ENCODE measurements around the gene ATXN10. TPM values are rescaled to one million over a fixed set of nuclear protein-coding genes. Genes with fewer than 3 reads are reported as not detected.

ATXN10 gene
- total and polyA plus RNA-seq, 2 of the 8 experiments (the other 6 are each of a cell fraction or from before 2014, with no cell fraction given) = 134 to 210 TPM

- H4K5ac ChIP-seq (ENCODE audit: insufficient read length, low read depth, low read length) = no peak overlapping the region
- no peaks in the 10 kb centered on the region for H3K79me2 ChIP-seq (ENCODE audit: control insufficient read depth in 1 of 2, insufficient read depth in 2 of 2, low read length in 2 of 2)
- H3K9me3 ChIP-seq (ENCODE audit: insufficient read depth in 2 of 2, low read depth in 1 of 2, low read length in 1 of 2) = no peaks in the 10 kb centered on the region
- no peaks in the 10 kb centered on the region for H3K27me3 ChIP-seq (replicated peaks in 1 of 4; ENCODE audit: control insufficient read depth in 3 of 4, extremely low read depth in 1 of 4, insufficient read depth in 3 of 4, low read length in 3 of 4)
- H2BK120ac ChIP-seq (replicated peaks; ENCODE audit: low read depth, low read length) = no peak overlapping the region
- no peaks in the 10 kb centered on the region for H3K79me1 ChIP-seq (ENCODE audit: low read depth, low read length)
- no peak overlapping the region for H3K4me3 ChIP-seq (ENCODE audit: extremely low read depth in 1 of 4, insufficient read depth in 2 of 4, low read depth in 3 of 4, low read length in 4 of 4)
- peaks cover 12 to 18% (median 16%) of the 10 kb centered on the region in 4 experiments for H3K4me1 ChIP-seq (replicated peaks in 1 of 4; ENCODE audit: control insufficient read depth in 3 of 4, insufficient read depth in 4 of 4, low read length in 3 of 4)
- DNase-seq (ENCODE audit: low read depth in 1 of 2, low spot score in 2 of 2) = no peak
- no peak overlapping the region for H2BK20ac ChIP-seq (ENCODE audit: low read length)
- no peak overlapping the region for H3K4ac ChIP-seq (replicated peaks; ENCODE audit: insufficient read length, low read depth, low read length)
- no peaks in the 10 kb centered on the region for H4K20me1 ChIP-seq (replicated peaks in 1 of 2; ENCODE audit: control insufficient read depth in 1 of 2, insufficient read depth in 2 of 2, low read length in 2 of 2)
- no peak overlapping the region for H3K4me2 ChIP-seq (ENCODE audit: insufficient read depth in 1 of 2, low read depth in 2 of 2, low read length in 2 of 2)
- 0 out of 2 replicates have a peak overlapping the region, but pooled peaks have one; percentile 16 for H2BK15ac ChIP-seq (ENCODE audit: low read length)
- no peak overlapping the region for H3K23ac ChIP-seq (ENCODE audit: insufficient read length)
- no peaks in the 10 kb centered on the region for H3K36me3 ChIP-seq (ENCODE audit: control insufficient read depth in 2 of 4, insufficient read depth in 4 of 4, low read length in 3 of 4)
- WGBS, 2 experiments (ENCODE audit: extremely low coverage in 1 of 2, insufficient coverage in 1 of 2, insufficient read length in 1 of 2, insufficient replicate concordance in 2 of 2, low coverage in 1 of 2, low lambda C conversion rate in 2 of 2, missing lambda C conversion rate in 1 of 2) = 88% methylated on average over 22 of the region's 22 CpGs; no CpG with 5 or more reads in 1 of the 2 experiments
- no peak overlapping the region for H4K91ac ChIP-seq (replicated peaks; ENCODE audit: insufficient read length, low read length)
- ChIA-PET POLR2A (ENCODE audit: partially characterized antibody) (interaction anchor here (1.1 to 2.6 kb wide), 2 partner anchors 9 to 18 kb away, joined by 3 to 7 read pairs; no protein-coding TSS in a partner anchor), CTCF (ENCODE audit: partially characterized antibody) (interaction anchor here (1.6 to 3.7 kb wide), 3 partner anchors 26 to 54 kb away, joined by 3 to 14 read pairs (median 6); no protein-coding TSS in a partner anchor)
- no peak overlapping the region for H3K9ac ChIP-seq (replicated peaks in 1 of 4; ENCODE audit: extremely low read depth in 1 of 4, low read depth in 3 of 4, low read length in 3 of 4)
- FAIRE-seq = no peak
- no peak overlapping the region for H3K27ac ChIP-seq (ENCODE audit: low read depth, low read length)
- no peak overlapping the region for H3K56ac ChIP-seq (replicated peaks; ENCODE audit: insufficient read length, low read depth, low read length)
- no peak overlapping the region for H2AK5ac ChIP-seq (ENCODE audit: low read depth, low read length)
- 0 out of 2 replicates have a peak overlapping the region, but pooled peaks have one; percentile 80 for H2BK12ac ChIP-seq (ENCODE audit: low read depth, low read length)
- no peak overlapping the region for H2AFZ ChIP-seq (ENCODE audit: low read length)
- no peak overlapping the region for H2BK5ac ChIP-seq (ENCODE audit: low read depth, low read length)
- no peak overlapping the region for H4K8ac ChIP-seq (ENCODE audit: extremely low read depth, insufficient read depth, low read length)
- no peaks in the 10 kb centered on the region for H3K23me2 ChIP-seq (ENCODE audit: low read depth, low read length)
- H3K14ac ChIP-seq (ENCODE audit: insufficient read length) = no peak overlapping the region
- no peak overlapping the region for H3K18ac ChIP-seq (ENCODE audit: extremely low read depth, low read length)
- no peak for TF ChIP-seq POU5F1 (IDR thresholded peaks at IDR 0.05; ENCODE audit: low read depth, low read length)
- no peak for TF ChIP-seq TCF12 (IDR thresholded peaks at IDR 0.05; ENCODE audit: low read depth, low read length)
- no peak for TF ChIP-seq SP2 (IDR thresholded peaks at IDR 0.05; ENCODE audit: low read length)
- TF ChIP-seq GABPA (IDR thresholded peaks at IDR 0.05; ENCODE audit: borderline replicate concordance, insufficient read depth, low read length) = no peak
- no peak for TF ChIP-seq GTF2F1 (IDR thresholded peaks at IDR 0.05; ENCODE audit: borderline replicate concordance, low read depth, low read length)
- no peak for TF ChIP-seq SAP30 (IDR thresholded peaks at IDR 0.05; ENCODE audit: insufficient read depth, insufficient replicate concordance, low read length)
- no peak for TF ChIP-seq SRF (IDR thresholded peaks at IDR 0.05; ENCODE audit: low read depth, low read length)
- no peak for TF ChIP-seq ZNF274 (IDR thresholded peaks at IDR 0.05; ENCODE audit: borderline replicate concordance, extremely low read depth, low read length)
- no peak for TF ChIP-seq BRCA1 (IDR thresholded peaks at IDR 0.05; ENCODE audit: low read depth, low read length)
- no peak for TF ChIP-seq SIN3A (conservative IDR thresholded peaks at IDR 0.05 in 1 of 2, IDR thresholded peaks at IDR 0.05 in 1 of 2; ENCODE audit: low read depth in 1 of 2, low read length in 2 of 2)
- TF ChIP-seq SP1 (IDR thresholded peaks at IDR 0.05; ENCODE audit: low read depth, low read length) = no peak
- no peak for TF ChIP-seq RBBP5 (IDR thresholded peaks at IDR 0.05; ENCODE audit: borderline replicate concordance, low read depth, low read length)
- no peak for TF ChIP-seq KDM5A (IDR thresholded peaks at IDR 0.05; ENCODE audit: low read length)
- TF ChIP-seq SIX5 (IDR thresholded peaks at IDR 0.05; ENCODE audit: low read depth, low read length) = no peak
- no peak for TF ChIP-seq CBX8 (IDR thresholded peaks at IDR 0.05; ENCODE audit: borderline replicate concordance, low read depth, low read length)
Measured at GRCh38 chr22:45626198-45626651, 45.4 kb upstream of the ATXN10 start.

Data from H1 (cell line).